K562 (cell line): ENCODE measurements around the gene CPT1B. TPM values are rescaled to one million over a fixed set of nuclear protein-coding genes. Genes with fewer than 3 reads are reported as not detected.

Experiments
- CHAMP1 ChIP-seq: fragments of 450-650 bp; IDR thresholded peaks from 2 replicates; pipeline ENCODE4 v1.6.1; 2016; ENCODE audit warnings: mild to moderate bottlenecking
- CTCFL ChIP-seq: IDR thresholded peaks from 2 replicates; pipeline ENCODE4 v1.6.1; 2011; ENCODE audit warnings: borderline replicate concordance, low read depth, mild to moderate bottlenecking, moderate library complexity, low read length; ENCODE audit not compliant: insufficient read depth, poor library complexity, severe bottlenecking
- CXXC5 ChIP-seq: fragments of 250-450 bp; sonication (Bioruptor Pico); IDR thresholded peaks from 2 replicates; pipeline ENCODE4 v1.8.0; 2022; ENCODE audit warnings: inconsistent platforms, mild to moderate bottlenecking, moderate library complexity
- ESRRA ChIP-seq: fragments of 450-650 bp; IDR thresholded peaks from 2 replicates; pipeline ENCODE4 v1.6.1; 2014; ENCODE audit warnings: low read depth, mild to moderate bottlenecking, moderate library complexity, borderline replicate concordance
- ETV1 ChIP-seq: fragments of 450-650 bp; conservative IDR thresholded peaks from 2 replicates; pipeline ENCODE4 v1.6.1; 2016; ENCODE audit warnings: missing genetic modification characterization, control low read depth, low read depth, missing compliant biosample characterization
- FOXP1 ChIP-seq: sonication (generic); formaldehyde crosslinking; IDR thresholded peaks from 2 replicates; pipeline ENCODE4 v1.8.0; 2022; ENCODE audit warnings: mild to moderate bottlenecking, missing genetic modification reagents
- GABPA ChIP-seq: fragments of 200-800 bp; sonication (Bioruptor generic); conservative IDR thresholded peaks from 2 replicates; pipeline ENCODE4 v1.6.1; 2016; ENCODE audit warnings: low read depth, missing genetic modification characterization, missing compliant biosample characterization
- GTF3C2 ChIP-seq: IDR thresholded peaks from 3 replicates; pipeline ENCODE4 v1.6.1; 2011; ENCODE audit warnings: borderline replicate concordance, mild to moderate bottlenecking, moderate library complexity; ENCODE audit not compliant: insufficient read length; ENCODE audit errors: extremely low read depth
- ILK ChIP-seq: fragments of 450-650 bp; IDR thresholded peaks from 2 replicates; pipeline ENCODE4 v1.6.1; 2016; ENCODE audit warnings: missing genetic modification characterization, low read depth, mild to moderate bottlenecking, missing compliant biosample characterization, moderate library complexity, borderline replicate concordance
- MEIS2 ChIP-seq: fragments of 450-650 bp; IDR thresholded peaks from 2 replicates; pipeline ENCODE4 v1.6.1; 2014; ENCODE audit warnings: mild to moderate bottlenecking; ENCODE audit not compliant: partially characterized antibody
- MTA3 ChIP-seq: fragments of 450-650 bp; formaldehyde crosslinking; IDR thresholded peaks from 2 replicates; pipeline ENCODE4 v1.6.1; 2017; ENCODE audit warnings: mild to moderate bottlenecking, borderline replicate concordance
- RHOXF2B ChIP-seq: fragments of 250-450 bp; sonication (Bioruptor Pico); conservative IDR thresholded peaks from 2 replicates; pipeline ENCODE4 v1.5.1; 2021
- SRF ChIP-seq, 2 experiments: fragments of 250-450, 450-650 bp in 1 of 2; sonication (Bioruptor Pico) in 1 of 2; sonication (generic) in 1 of 2; formaldehyde crosslinking; IDR thresholded peaks; 2 replicates each; pipeline versions ENCODE4 v1.5.0 to v1.5.1; 2020 to 2022; ENCODE audit warnings: mild to moderate bottlenecking in 1 of 2, missing genetic modification reagents in 1 of 2
- ZNF431 ChIP-seq: sonication (generic); formaldehyde crosslinking; IDR thresholded peaks from 2 replicates; pipeline ENCODE4 v1.8.0; 2022; ENCODE audit warnings: mild to moderate bottlenecking, missing genetic modification reagents
- polyA plus RNA-seq, 8 experiments: library from polyadenylated mRNA; depleted of rRNA in 4 of 8; stranded (reverse) in 5 of 8; unstranded in 3 of 8; fragments of >200 nt; fragmentation: Nextera tagmentation in 2 of 8; fragmentation: Illumina TruSeq in 1 of 8; extraction: Ambion mirVana in 2 of 8; extraction: Trizol in 1 of 8; gene quantifications; 2 replicates each; pipeline versions ENCODE4 v1.2.1 to v1.2.3, GENCODE V29; 2011 to 2014; ENCODE audit warnings: inconsistent platforms in 1 of 8, missing spikeins in 1 of 8
- total RNA-seq, 7 experiments: library from RNA; depleted of rRNA in 6 of 7; stranded (reverse); fragments of >200 nt in 6 of 7; fragmentation: Illumina TruSeq in 2 of 7; extraction: Trizol in 2 of 7; gene quantifications; 2 replicates each; pipeline versions ENCODE4 v1.2.1 to v1.2.3, GENCODE V29; 2011 to 2021; ENCODE audit warnings: low replicate concordance in 1 of 7

CPT1B gene
- total and polyA plus RNA-seq, 9 of the 15 experiments (the other 6 are each of a cell fraction or from before 2014, with no cell fraction given): 0.35 to 6.1 (median 2.6) TPM

- TF ChIP-seq ILK: no peak
- no peak for TF ChIP-seq GTF3C2
- peak; percentile 42 for TF ChIP-seq ESRRA
- no peak for TF ChIP-seq RHOXF2B (CRISPR knock-in tag)
- TF ChIP-seq ZNF431: no peak
- TF ChIP-seq CXXC5 (CRISPR knock-in tag): peak; percentile 40; the same call in 1 of the 2 replicates
- peak; percentile 85 for TF ChIP-seq CTCFL
- peak in 1 of 2 experiments; percentile 83; a peak in 2 of 4 replicates for TF ChIP-seq SRF (CRISPR knock-in tag; IDR thresholded peaks at IDR 0.05)
- no peak for TF ChIP-seq FOXP1 (CRISPR knock-in tag)
- TF ChIP-seq MTA3: peak; percentile 68; the same call in 1 of the 2 replicates
- TF ChIP-seq ETV1 (tag): peak; percentile 61
- TF ChIP-seq MEIS2: peak; percentile 25
- TF ChIP-seq CHAMP1: no peak
- TF ChIP-seq GABPA (tag): peak; percentile 84
These were observed 15.5 kb downstream of the CPT1B start, which contains the start of gene SYCE3 (continued) for GRCh38 chr22:50562523-50563412.
